Measurements from ENCODE around the gene STH. TPM values are rescaled to one million over a fixed set of nuclear protein-coding genes. Genes with fewer than 3 reads are reported as not detected.
"Not testable (repeated sequence)": the region's sequence is repeated elsewhere in the genome, so short reads cannot be mapped to it uniquely, and the experiment has no call there.

The STH gene
- polyA plus RNA-seq, 6 donors from 2014 or later = not detected

GRCh38 chr17:45995627-45996270 lies 3.3 kb upstream of the STH start:
- H3K9me3 Mint-ChIP-seq = no peaks in the 10 kb centered on the region
- H3K36me3 Mint-ChIP-seq = no peaks in the 10 kb centered on the region
- DNase-seq (no peak), ATAC-seq (ENCODE audit: low read depth in 2 of 2) (no peak)
- H3K27ac Mint-ChIP-seq = no peak overlapping the region
- H3K27me3 Mint-ChIP-seq = peaks cover 0 to 17% (median 0%) of the 10 kb centered on the region in 3 donors
- H3K4me3 Mint-ChIP-seq = no peak overlapping the region
- no peaks in the 10 kb centered on the region for H3K4me1 Mint-ChIP-seq

GRCh38 chr17:45996282-45996937 lies 2.6 kb upstream of the STH start:
- H3K4me1 Mint-ChIP-seq = no peaks in the 10 kb centered on the region
- H3K9me3 Mint-ChIP-seq = no peaks in the 10 kb centered on the region
- H3K4me3 Mint-ChIP-seq = no peak overlapping the region
- DNase-seq = no peak
- ATAC-seq (ENCODE audit: low read depth in 2 of 2) = no peak
- H3K36me3 Mint-ChIP-seq = no peaks in the 10 kb centered on the region
- no peak overlapping the region for H3K27ac Mint-ChIP-seq
- H3K27me3 Mint-ChIP-seq = peaks cover 0 to 17% (median 0%) of the 10 kb centered on the region in 3 donors

- no peaks in the 10 kb centered on the region for H3K4me1 Mint-ChIP-seq
- no peak for DNase-seq
- H3K4me3 Mint-ChIP-seq = no peak overlapping the region
- ATAC-seq (ENCODE audit: low read depth in 2 of 2) = no peak
- no peaks in the 10 kb centered on the region for H3K36me3 Mint-ChIP-seq
- H3K27me3 Mint-ChIP-seq = peaks cover 0 to 17% (median 0%) of the 10 kb centered on the region in 3 donors
- H3K9me3 Mint-ChIP-seq = no peaks in the 10 kb centered on the region
- H3K27ac Mint-ChIP-seq = no peak overlapping the region
Measured at GRCh38 chr17:45997166-45997565, 1.9 kb upstream of the STH start.

GRCh38 chr17:45997624-45998023 lies 1.4 kb upstream of the STH start:
- DNase-seq (no peak), ATAC-seq (ENCODE audit: low read depth in 2 of 2) (no peak)
- no peak overlapping the region for H3K4me3 Mint-ChIP-seq
- H3K4me1 Mint-ChIP-seq = peaks cover 0 to 3% (median 0%) of the 10 kb centered on the region in 3 donors
- no peaks in the 10 kb centered on the region for H3K36me3 Mint-ChIP-seq
- H3K9me3 Mint-ChIP-seq = no peaks in the 10 kb centered on the region
- H3K27me3 Mint-ChIP-seq = peaks cover 0 to 17% (median 0%) of the 10 kb centered on the region in 3 donors
- H3K27ac Mint-ChIP-seq = no peak overlapping the region

- no peaks in the 10 kb centered on the region for H3K36me3 Mint-ChIP-seq
- ATAC-seq (ENCODE audit: low read depth in 2 of 2) (no peak), DNase-seq (no peak)
- no peaks in the 10 kb centered on the region for H3K9me3 Mint-ChIP-seq
- peak overlapping the region in 1 of 6 donors; percentile 56 for H3K27ac Mint-ChIP-seq
- peaks cover 0 to 8% (median 0%) of the 10 kb centered on the region in 3 donors for H3K4me1 Mint-ChIP-seq
- no peak overlapping the region for H3K4me3 Mint-ChIP-seq
- peaks cover 0 to 17% (median 0%) of the 10 kb centered on the region in 3 donors for H3K27me3 Mint-ChIP-seq
Measured at GRCh38 chr17:45999900-46000290, 845 bp downstream of the STH start.

GRCh38 chr17:46000292-46000691 lies 1.2 kb downstream of the STH start:
- H3K9me3 Mint-ChIP-seq = no peaks in the 10 kb centered on the region
- no peak overlapping the region for H3K4me3 Mint-ChIP-seq
- H3K27ac Mint-ChIP-seq = no peak overlapping the region
- peaks cover 0 to 8% (median 0%) of the 10 kb centered on the region in 3 donors for H3K4me1 Mint-ChIP-seq
- DNase-seq (no peak), ATAC-seq (ENCODE audit: low read depth in 2 of 2) (no peak)
- H3K27me3 Mint-ChIP-seq = peaks cover 0 to 17% (median 0%) of the 10 kb centered on the region in 3 donors
- H3K36me3 Mint-ChIP-seq = no peaks in the 10 kb centered on the region

GRCh38 chr17:46000757-46001156 lies 1.7 kb downstream of the STH start:
- Mint-ChIP-seq H3K27ac (peak overlapping the region in 1 of 6 donors; percentile 43), H3K4me3 (no peak overlapping the region), H3K36me3 (no peaks in the 10 kb centered on the region), H3K4me1 (peaks cover 0 to 8% (median 0%) of the 10 kb centered on the region in 3 donors), H3K9me3 (no peaks in the 10 kb centered on the region), H3K27me3 (peaks cover 0 to 19% (median 0%) of the 10 kb centered on the region in 3 donors)
- no peak for ATAC-seq (ENCODE audit: low read depth in 2 of 2)
- no peak for DNase-seq

- H3K9me3 Mint-ChIP-seq = peaks cover 0 to 6% (median 0%) of the 10 kb centered on the region in 7 donors
- DNase-seq = no peak
- H3K4me1 Mint-ChIP-seq = peaks cover 0 to 8% (median 0%) of the 10 kb centered on the region in 3 donors
- no peak for ATAC-seq (ENCODE audit: low read depth in 2 of 2)
- H3K36me3 Mint-ChIP-seq = no peaks in the 10 kb centered on the region
- H3K4me3 Mint-ChIP-seq = peak overlapping the region in 2 of 8 donors; percentile 47 to 60
- H3K27ac Mint-ChIP-seq = peak overlapping the region in 1 of 6 donors; percentile 81
- H3K27me3 Mint-ChIP-seq = peaks cover 0 to 25% (median 0%) of the 10 kb centered on the region in 3 donors
Measured at GRCh38 chr17:46001390-46002310, 2.6 kb downstream of the STH start.

- DNase-seq (peak; percentile 67), ATAC-seq (ENCODE audit: low read depth in 2 of 2) (peak; percentile 90 to 92)
- peaks cover 0 to 20% (median 0%) of the 10 kb centered on the region in 3 donors for H3K27me3 Mint-ChIP-seq
- H3K4me3 Mint-ChIP-seq = no peak overlapping the region
- H3K4me1 Mint-ChIP-seq = peaks cover 0 to 8% (median 0%) of the 10 kb centered on the region in 3 donors
- peak overlapping the region in 2 of 6 donors; percentile 14 to 81 for H3K27ac Mint-ChIP-seq
- peaks cover 0 to 6% (median 0%) of the 10 kb centered on the region in 7 donors for H3K9me3 Mint-ChIP-seq
- no peaks in the 10 kb centered on the region for H3K36me3 Mint-ChIP-seq
Measured at GRCh38 chr17:46002311-46002972, 3.4 kb downstream of the STH start.

- H3K4me3 Mint-ChIP-seq = no peak overlapping the region
- H3K36me3 Mint-ChIP-seq = no peaks in the 10 kb centered on the region
- peaks cover 0 to 20% (median 0%) of the 10 kb centered on the region in 3 donors for H3K27me3 Mint-ChIP-seq
- ATAC-seq (ENCODE audit: low read depth in 2 of 2) (no peak), DNase-seq (no peak)
- H3K4me1 Mint-ChIP-seq = peaks cover 0 to 8% (median 0%) of the 10 kb centered on the region in 3 donors
- peak overlapping the region in 1 of 6 donors; percentile 14 for H3K27ac Mint-ChIP-seq
- H3K9me3 Mint-ChIP-seq = peaks cover 0 to 6% (median 0%) of the 10 kb centered on the region in 7 donors
Measured at GRCh38 chr17:46002973-46003316, 3.9 kb downstream of the STH start.

GRCh38 chr17:46003907-46004748 lies 5.1 kb downstream of the STH start:
- Mint-ChIP-seq H3K4me3 (no peak overlapping the region), H3K9me3 (peaks cover 0 to 6% (median 0%) of the 10 kb centered on the region in 7 donors), H3K27me3 (peaks cover 0 to 15% (median 0%) of the 10 kb centered on the region in 3 donors), H3K4me1 (peaks cover 0 to 8% (median 0%) of the 10 kb centered on the region in 3 donors), H3K27ac (no peak overlapping the region), H3K36me3 (no peaks in the 10 kb centered on the region)
- ATAC-seq (ENCODE audit: low read depth in 2 of 2) (no peak), DNase-seq (no peak)

GRCh38 chr17:46006082-46006481 lies 7.0 kb downstream of the STH start:
- peak overlapping the region in 1 of 8 donors; percentile 7 for H3K4me3 Mint-ChIP-seq
- H3K9me3 Mint-ChIP-seq; H3K27ac Mint-ChIP-seq; DNase-seq; H3K36me3 Mint-ChIP-seq; H3K27me3 Mint-ChIP-seq; H3K4me1 Mint-ChIP-seq; ATAC-seq (ENCODE audit: low read depth in 2 of 2): not testable (repeated sequence)

Data from naive B cell (primary cell).